ENCODE measurements around the gene MOV10. TPM values are rescaled to one million over a fixed set of nuclear protein-coding genes. Genes with fewer than 3 reads are reported as not detected.
A peak's percentile ranks its signal among the peaks of the same experiment; 100 is the strongest.

Gene MOV10
- total and polyA plus RNA-seq, 9 of the 15 experiments (the other 6 are each of a cell fraction or from before 2014, with no cell fraction given): 16.7 to 105 (median 49.5) TPM

DNA sequence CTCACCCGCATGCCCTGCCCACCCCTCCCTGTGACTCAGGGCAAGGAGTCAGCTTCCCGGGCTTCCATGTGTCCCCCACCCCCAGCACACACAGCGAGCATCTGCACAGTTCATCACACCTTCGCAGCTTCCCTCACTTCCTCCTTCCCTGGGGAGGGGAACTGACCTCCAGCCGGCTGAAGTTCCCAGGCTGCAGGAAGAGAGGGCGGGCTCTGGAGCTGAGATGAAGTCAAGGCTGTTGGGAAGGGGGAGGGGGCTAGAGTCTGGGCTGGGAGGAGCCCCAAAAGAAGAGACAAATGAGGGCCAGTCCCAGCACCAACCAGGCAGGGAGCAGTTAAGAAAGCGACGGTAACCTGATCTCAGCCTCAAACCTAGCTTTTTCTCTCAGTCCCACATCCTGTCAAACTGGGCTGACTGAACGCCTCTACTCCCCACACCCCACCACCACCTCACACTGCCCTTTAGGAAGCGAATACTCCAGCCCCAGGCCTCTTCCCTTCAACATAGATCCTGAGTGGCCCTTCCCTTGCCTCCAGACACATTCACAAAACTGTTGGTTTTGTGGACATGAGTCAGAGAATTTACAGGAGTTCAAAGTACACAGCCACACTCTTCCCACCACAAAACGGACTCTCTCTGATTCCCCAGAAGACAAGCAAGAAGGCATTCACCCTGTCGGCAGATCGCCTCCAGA lies 30.6 kb downstream of the MOV10 start (continued):
- TF ChIP-seq, protein P1, sequence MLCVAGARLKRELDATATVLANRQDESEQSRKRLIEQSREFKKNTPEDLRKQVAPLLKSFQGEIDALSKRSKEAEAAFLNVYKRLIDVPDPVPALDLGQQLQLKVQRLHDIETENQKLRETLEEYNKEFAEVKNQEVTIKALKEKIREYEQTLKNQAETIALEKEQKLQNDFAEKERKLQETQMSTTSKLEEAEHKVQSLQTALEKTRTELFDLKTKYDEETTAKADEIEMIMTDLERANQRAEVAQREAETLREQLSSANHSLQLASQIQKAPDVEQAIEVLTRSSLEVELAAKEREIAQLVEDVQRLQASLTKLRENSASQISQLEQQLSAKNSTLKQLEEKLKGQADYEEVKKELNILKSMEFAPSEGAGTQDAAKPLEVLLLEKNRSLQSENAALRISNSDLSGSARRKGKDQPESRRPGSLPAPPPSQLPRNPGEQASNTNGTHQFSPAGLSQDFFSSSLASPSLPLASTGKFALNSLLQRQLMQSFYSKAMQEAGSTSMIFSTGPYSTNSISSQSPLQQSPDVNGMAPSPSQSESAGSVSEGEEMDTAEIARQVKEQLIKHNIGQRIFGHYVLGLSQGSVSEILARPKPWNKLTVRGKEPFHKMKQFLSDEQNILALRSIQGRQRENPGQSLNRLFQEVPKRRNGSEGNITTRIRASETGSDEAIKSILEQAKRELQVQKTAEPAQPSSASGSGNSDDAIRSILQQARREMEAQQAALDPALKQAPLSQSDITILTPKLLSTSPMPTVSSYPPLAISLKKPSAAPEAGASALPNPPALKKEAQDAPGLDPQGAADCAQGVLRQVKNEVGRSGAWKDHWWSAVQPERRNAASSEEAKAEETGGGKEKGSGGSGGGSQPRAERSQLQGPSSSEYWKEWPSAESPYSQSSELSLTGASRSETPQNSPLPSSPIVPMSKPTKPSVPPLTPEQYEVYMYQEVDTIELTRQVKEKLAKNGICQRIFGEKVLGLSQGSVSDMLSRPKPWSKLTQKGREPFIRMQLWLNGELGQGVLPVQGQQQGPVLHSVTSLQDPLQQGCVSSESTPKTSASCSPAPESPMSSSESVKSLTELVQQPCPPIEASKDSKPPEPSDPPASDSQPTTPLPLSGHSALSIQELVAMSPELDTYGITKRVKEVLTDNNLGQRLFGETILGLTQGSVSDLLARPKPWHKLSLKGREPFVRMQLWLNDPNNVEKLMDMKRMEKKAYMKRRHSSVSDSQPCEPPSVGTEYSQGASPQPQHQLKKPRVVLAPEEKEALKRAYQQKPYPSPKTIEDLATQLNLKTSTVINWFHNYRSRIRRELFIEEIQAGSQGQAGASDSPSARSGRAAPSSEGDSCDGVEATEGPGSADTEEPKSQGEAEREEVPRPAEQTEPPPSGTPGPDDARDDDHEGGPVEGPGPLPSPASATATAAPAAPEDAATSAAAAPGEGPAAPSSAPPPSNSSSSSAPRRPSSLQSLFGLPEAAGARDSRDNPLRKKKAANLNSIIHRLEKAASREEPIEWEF (CRISPR knock-in tag; IDR thresholded peaks at IDR 0.05): no peak
- TF ChIP-seq, protein P2, sequence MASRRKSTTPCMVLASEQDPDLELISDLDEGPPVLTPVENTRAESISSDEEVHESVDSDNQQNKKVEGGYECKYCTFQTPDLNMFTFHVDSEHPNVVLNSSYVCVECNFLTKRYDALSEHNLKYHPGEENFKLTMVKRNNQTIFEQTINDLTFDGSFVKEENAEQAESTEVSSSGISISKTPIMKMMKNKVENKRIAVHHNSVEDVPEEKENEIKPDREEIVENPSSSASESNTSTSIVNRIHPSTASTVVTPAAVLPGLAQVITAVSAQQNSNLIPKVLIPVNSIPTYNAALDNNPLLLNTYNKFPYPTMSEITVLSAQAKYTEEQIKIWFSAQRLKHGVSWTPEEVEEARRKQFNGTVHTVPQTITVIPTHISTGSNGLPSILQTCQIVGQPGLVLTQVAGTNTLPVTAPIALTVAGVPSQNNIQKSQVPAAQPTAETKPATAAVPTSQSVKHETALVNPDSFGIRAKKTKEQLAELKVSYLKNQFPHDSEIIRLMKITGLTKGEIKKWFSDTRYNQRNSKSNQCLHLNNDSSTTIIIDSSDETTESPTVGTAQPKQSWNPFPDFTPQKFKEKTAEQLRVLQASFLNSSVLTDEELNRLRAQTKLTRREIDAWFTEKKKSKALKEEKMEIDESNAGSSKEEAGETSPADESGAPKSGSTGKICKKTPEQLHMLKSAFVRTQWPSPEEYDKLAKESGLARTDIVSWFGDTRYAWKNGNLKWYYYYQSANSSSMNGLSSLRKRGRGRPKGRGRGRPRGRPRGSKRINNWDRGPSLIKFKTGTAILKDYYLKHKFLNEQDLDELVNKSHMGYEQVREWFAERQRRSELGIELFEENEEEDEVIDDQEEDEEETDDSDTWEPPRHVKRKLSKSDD (conservative IDR thresholded peaks at IDR 0.05; ENCODE audit: low read length): 0 out of 2 replicates have a peak, but pooled peaks have one; percentile 36
- peak; percentile 78; the same call in 1 of the 2 replicates for TF ChIP-seq ZEB2 (IDR thresholded peaks at IDR 0.05)
- TF ChIP-seq NEUROD1 (IDR thresholded peaks at IDR 0.05; ENCODE audit: borderline replicate concordance, low read depth, low read length, partially characterized antibody): no peak
- TF ChIP-seq, protein P3, sequence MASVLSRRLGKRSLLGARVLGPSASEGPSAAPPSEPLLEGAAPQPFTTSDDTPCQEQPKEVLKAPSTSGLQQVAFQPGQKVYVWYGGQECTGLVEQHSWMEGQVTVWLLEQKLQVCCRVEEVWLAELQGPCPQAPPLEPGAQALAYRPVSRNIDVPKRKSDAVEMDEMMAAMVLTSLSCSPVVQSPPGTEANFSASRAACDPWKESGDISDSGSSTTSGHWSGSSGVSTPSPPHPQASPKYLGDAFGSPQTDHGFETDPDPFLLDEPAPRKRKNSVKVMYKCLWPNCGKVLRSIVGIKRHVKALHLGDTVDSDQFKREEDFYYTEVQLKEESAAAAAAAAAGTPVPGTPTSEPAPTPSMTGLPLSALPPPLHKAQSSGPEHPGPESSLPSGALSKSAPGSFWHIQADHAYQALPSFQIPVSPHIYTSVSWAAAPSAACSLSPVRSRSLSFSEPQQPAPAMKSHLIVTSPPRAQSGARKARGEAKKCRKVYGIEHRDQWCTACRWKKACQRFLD (CRISPR knock-in tag; IDR thresholded peaks at IDR 0.05): no peak
- TF ChIP-seq ZNF785 (CRISPR knock-in tag; IDR thresholded peaks at IDR 0.05): no peak
- TF ChIP-seq, protein P4, sequence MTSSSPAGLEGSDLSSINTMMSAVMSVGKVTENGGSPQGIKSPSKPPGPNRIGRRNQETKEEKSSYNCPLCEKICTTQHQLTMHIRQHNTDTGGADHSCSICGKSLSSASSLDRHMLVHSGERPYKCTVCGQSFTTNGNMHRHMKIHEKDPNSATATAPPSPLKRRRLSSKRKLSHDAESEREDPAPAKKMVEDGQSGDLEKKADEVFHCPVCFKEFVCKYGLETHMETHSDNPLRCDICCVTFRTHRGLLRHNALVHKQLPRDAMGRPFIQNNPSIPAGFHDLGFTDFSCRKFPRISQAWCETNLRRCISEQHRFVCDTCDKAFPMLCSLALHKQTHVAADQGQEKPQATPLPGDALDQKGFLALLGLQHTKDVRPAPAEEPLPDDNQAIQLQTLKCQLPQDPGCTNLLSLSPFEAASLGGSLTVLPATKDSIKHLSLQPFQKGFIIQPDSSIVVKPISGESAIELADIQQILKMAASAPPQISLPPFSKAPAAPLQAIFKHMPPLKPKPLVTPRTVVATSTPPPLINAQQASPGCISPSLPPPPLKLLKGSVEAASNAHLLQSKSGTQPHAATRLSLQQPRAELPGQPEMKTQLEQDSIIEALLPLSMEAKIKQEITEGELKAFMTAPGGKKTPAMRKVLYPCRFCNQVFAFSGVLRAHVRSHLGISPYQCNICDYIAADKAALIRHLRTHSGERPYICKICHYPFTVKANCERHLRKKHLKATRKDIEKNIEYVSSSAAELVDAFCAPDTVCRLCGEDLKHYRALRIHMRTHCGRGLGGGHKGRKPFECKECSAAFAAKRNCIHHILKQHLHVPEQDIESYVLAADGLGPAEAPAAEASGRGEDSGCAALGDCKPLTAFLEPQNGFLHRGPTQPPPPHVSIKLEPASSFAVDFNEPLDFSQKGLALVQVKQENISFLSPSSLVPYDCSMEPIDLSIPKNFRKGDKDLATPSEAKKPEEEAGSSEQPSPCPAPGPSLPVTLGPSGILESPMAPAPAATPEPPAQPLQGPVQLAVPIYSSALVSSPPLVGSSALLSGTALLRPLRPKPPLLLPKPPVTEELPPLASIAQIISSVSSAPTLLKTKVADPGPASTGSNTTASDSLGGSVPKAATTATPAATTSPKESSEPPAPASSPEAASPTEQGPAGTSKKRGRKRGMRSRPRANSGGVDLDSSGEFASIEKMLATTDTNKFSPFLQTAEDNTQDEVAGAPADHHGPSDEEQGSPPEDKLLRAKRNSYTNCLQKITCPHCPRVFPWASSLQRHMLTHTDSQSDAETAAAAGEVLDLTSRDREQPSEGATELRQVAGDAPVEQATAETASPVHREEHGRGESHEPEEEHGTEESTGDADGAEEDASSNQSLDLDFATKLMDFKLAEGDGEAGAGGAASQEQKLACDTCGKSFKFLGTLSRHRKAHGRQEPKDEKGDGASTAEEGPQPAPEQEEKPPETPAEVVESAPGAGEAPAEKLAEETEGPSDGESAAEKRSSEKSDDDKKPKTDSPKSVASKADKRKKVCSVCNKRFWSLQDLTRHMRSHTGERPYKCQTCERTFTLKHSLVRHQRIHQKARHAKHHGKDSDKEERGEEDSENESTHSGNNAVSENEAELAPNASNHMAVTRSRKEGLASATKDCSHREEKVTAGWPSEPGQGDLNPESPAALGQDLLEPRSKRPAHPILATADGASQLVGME (CRISPR knock-in tag; IDR thresholded peaks at IDR 0.05): no peak
- TF ChIP-seq, protein P5, sequence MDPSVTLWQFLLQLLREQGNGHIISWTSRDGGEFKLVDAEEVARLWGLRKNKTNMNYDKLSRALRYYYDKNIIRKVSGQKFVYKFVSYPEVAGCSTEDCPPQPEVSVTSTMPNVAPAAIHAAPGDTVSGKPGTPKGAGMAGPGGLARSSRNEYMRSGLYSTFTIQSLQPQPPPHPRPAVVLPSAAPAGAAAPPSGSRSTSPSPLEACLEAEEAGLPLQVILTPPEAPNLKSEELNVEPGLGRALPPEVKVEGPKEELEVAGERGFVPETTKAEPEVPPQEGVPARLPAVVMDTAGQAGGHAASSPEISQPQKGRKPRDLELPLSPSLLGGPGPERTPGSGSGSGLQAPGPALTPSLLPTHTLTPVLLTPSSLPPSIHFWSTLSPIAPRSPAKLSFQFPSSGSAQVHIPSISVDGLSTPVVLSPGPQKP (CRISPR knock-in tag; IDR thresholded peaks at IDR 0.05): no peak
- no peak for TF ChIP-seq ZNF764 (CRISPR knock-in tag; IDR thresholded peaks at IDR 0.05; ENCODE audit: low read depth)
- TF ChIP-seq ARID2 (IDR thresholded peaks at IDR 0.05): no peak
